Uterus (tissue), 4 donors: ENCODE measurements around the gene DAPK2. TPM values are rescaled to one million over a fixed set of nuclear protein-coding genes. Genes with fewer than 3 reads are reported as not detected.
A peak's percentile ranks its signal among the peaks of the same experiment; 100 is the strongest.
"Not testable (repeated sequence)": the region's sequence is repeated elsewhere in the genome, so short reads cannot be mapped to it uniquely, and the experiment has no call there.

Source experiments
- DNase-seq, 2 donors: peaks; one replicate each; pipeline ENCODE4 v3.0.0-alpha.2; 2019 to 2020
- H3K27ac ChIP-seq, 2 donors: fragments of 200-600 bp; sonication (generic); 1 replicate in 1 of 2; 2 replicates in 1 of 2; pipeline ENCODE4 v1.5.1; 2016 to 2018
- H3K27me3 ChIP-seq, 2 donors: fragments of 200-600 bp; sonication (generic); one replicate each; pipeline ENCODE4 v1.5.1; 2018 to 2019; ENCODE audit warnings: control low read depth in 1 of 2
- H3K36me3 ChIP-seq, 2 donors: fragments of 200-600 bp; sonication (generic); one replicate each; pipeline ENCODE4 v1.5.1; 2019; ENCODE audit warnings: control low read depth in 1 of 2
- H3K4me1 ChIP-seq, 2 donors: fragments of 200-600 bp; sonication (generic); one replicate each; pipeline ENCODE4 v1.5.1; 2018 to 2019; ENCODE audit warnings: control low read depth in 1 of 2
- H3K4me3 ChIP-seq, 2 donors: fragments of 200-600 bp; sonication (generic); 1 replicate in 1 of 2; 2 replicates in 1 of 2; pipeline ENCODE4 v1.5.1; 2018 to 2019; ENCODE audit warnings: mild to moderate bottlenecking in 1 of 2
- H3K9me3 ChIP-seq, 2 donors: fragments of 200-600 bp; sonication (generic); one replicate each; pipeline ENCODE4 v1.5.1; 2019; ENCODE audit warnings: control low read depth in 1 of 2
- CTCF ChIP-seq, 4 experiments: fragments of 200-600 bp in 2 of 4; fragments of 450-650 bp in 2 of 4; sonication (generic) in 2 of 4; IDR thresholded peaks; one replicate each; pipeline ENCODE4 v1.5.1; 2016 to 2019; ENCODE audit warnings: antibody characterized with exemption in 4 of 4, mild to moderate bottlenecking in 2 of 4, moderate library complexity in 1 of 4
- POLR2A ChIP-seq, 2 donors: fragments of 450-650 bp; IDR thresholded peaks; one replicate each; pipeline ENCODE4 v1.6.1; 2016; ENCODE audit warnings: antibody characterized with exemption in 2 of 2, mild to moderate bottlenecking in 1 of 2, moderate library complexity in 1 of 2
- intact Hi-C: fragments of 100-400 bp; cut with DNase I; formaldehyde crosslinking; loops from one replicate; pipeline ENCODE4 v1.15.1; 2023; ENCODE audit warnings: low total_unique reads
- total RNA-seq, 4 donors: library from RNA; depleted of rRNA in 3 of 4; stranded (reverse); fragments of >200 nt in 3 of 4; gene quantifications; one replicate each; pipeline versions ENCODE4 v1.1.0 to v1.2.4, GENCODE V29; 2014 to 2023
- donor health status: DM: yes; HTN: yes; CAD: no.

DAPK2 gene
- total RNA-seq, 4 donors from 2014 or later, result 0.88 to 5.3 (median 1.4) TPM

- Histone ChIP-seq H3K36me3 (no peaks in the 10 kb centered on the region), H3K27me3 (no peaks in the 10 kb centered on the region), H3K4me1 (no peaks in the 10 kb centered on the region), H3K27ac (no peak overlapping the region), H3K9me3 (no peaks in the 10 kb centered on the region), H3K4me3 (no peak overlapping the region)
- no peak for TF ChIP-seq POLR2A (IDR thresholded peaks at IDR 0.05)
- TF ChIP-seq CTCF (IDR thresholded peaks at IDR 0.05), result no peak
- DNase-seq, result no peak
- intact Hi-C loops, result no loop called here
Measured at GRCh38 chr15:63900306-63900705, 146.0 kb downstream of the DAPK2 start.

GRCh38 chr15:63899606-63900005, 146.7 kb downstream of the DAPK2 start:
- H3K27ac ChIP-seq, H3K4me1 ChIP-seq, intact Hi-C loops, H3K4me3 ChIP-seq, H3K36me3 ChIP-seq, H3K27me3 ChIP-seq, H3K9me3 ChIP-seq, DNase-seq: not testable (repeated sequence)

DNA sequence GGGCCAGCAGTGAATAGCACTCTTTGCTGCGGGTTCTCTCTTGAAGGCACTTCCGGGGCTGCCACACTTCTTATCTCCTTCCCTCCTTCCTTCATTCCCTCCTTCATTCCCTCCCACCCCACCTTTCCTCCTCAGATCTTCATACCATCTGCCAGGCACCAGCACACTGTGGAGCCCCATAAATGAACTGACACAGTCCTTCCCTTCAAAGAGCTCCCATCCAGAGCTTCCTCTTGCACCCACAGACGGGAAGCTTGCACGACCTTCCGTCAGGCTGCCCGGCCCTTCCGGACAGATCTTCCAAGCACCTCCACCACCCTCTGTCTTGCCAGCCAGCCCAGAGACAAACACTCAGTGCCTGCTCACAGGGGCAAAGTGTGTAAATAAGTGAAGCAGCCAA, 147.1 kb downstream of the DAPK2 start:
- Histone ChIP-seq H3K27ac (no peak overlapping the region), H3K36me3 (no peaks in the 10 kb centered on the region), H3K4me1 (no peaks in the 10 kb centered on the region), H3K4me3 (no peak overlapping the region), H3K27me3 (no peaks in the 10 kb centered on the region), H3K9me3 (no peaks in the 10 kb centered on the region)
- intact Hi-C loops, result no loop called here
- TF ChIP-seq POLR2A (IDR thresholded peaks at IDR 0.05), result no peak
- no peak for TF ChIP-seq CTCF (IDR thresholded peaks at IDR 0.05)
- DNase-seq, result no peak

- Histone ChIP-seq H3K4me3 (no peak overlapping the region), H3K9me3 (no peaks in the 10 kb centered on the region), H3K4me1 (no peaks in the 10 kb centered on the region), H3K27ac (peak overlapping the region; percentile 1 to 19), H3K36me3 (no peaks in the 10 kb centered on the region), H3K27me3 (no peaks in the 10 kb centered on the region)
- intact Hi-C loops, result no loop called here
- TF ChIP-seq CTCF (IDR thresholded peaks at IDR 0.05), result no peak
- no peak for TF ChIP-seq POLR2A (IDR thresholded peaks at IDR 0.05)
- DNase-seq, result peak in 1 of 2 donors; percentile 33
Measured at GRCh38 chr15:63896336-63897115, 149.8 kb downstream of the DAPK2 start.

- Histone ChIP-seq H3K36me3 (no peaks in the 10 kb centered on the region), H3K27me3 (no peaks in the 10 kb centered on the region), H3K27ac (no peak overlapping the region), H3K4me1 (no peaks in the 10 kb centered on the region), H3K4me3 (no peak overlapping the region), H3K9me3 (no peaks in the 10 kb centered on the region)
- intact Hi-C loops, result no loop called here
- DNase-seq, result no peak
- TF ChIP-seq POLR2A (IDR thresholded peaks at IDR 0.05), result no peak
- no peak for TF ChIP-seq CTCF (IDR thresholded peaks at IDR 0.05)
Measured at GRCh38 chr15:63895787-63896218, 150.5 kb downstream of the DAPK2 start.
